BLaER1 treated with 17β-estradiol and CSF1 and Interleukin-3, amounts not matched to agents 10 nM and 100 nM (cell line): ENCODE measurements around the gene GTF3C5.
"Not testable (repeated sequence)": the region's sequence is repeated elsewhere in the genome, so short reads cannot be mapped to it uniquely, and the experiment has no call there.

Experiments used
- H3K27ac ChIP-seq, 11 experiments: shearing (Covaris generic); formaldehyde crosslinking; 2 replicates each; pipeline ENCODE4 v1.8.1; 2022
- H3K27me3 ChIP-seq, 11 experiments: shearing (Covaris generic); formaldehyde crosslinking; 2 replicates each; pipeline ENCODE4 v1.8.1; 2022
- H3K36me3 ChIP-seq, 11 experiments: shearing (Covaris generic); formaldehyde crosslinking; 2 replicates each; pipeline ENCODE4 v1.8.1; 2022
- H3K4me1 ChIP-seq, 10 experiments: shearing (Covaris generic); formaldehyde crosslinking; 2 replicates each; pipeline ENCODE4 v1.8.1; 2022
- H3K4me2 ChIP-seq, 11 experiments: shearing (Covaris generic); formaldehyde crosslinking; 2 replicates each; pipeline ENCODE4 v1.8.1; 2022
- H3K4me3 ChIP-seq, 10 experiments: shearing (Covaris generic); formaldehyde crosslinking; 2 replicates each; pipeline ENCODE4 v1.8.1; 2022
- H3K9ac ChIP-seq, 11 experiments: shearing (Covaris generic); formaldehyde crosslinking; 2 replicates each; pipeline ENCODE4 v1.8.1; 2022
- H3K9me3 ChIP-seq, 11 experiments: shearing (Covaris generic); formaldehyde crosslinking; replicated peaks in 1 of 11; 2 replicates each; pipeline ENCODE4 v1.8.1; 2022
- H4K20me1 ChIP-seq, 11 experiments: shearing (Covaris generic); formaldehyde crosslinking; 2 replicates each; pipeline ENCODE4 v1.8.1; 2022
- Cebpa-rat ChIP-seq, 11 experiments: shearing (Covaris generic); IDR thresholded peaks; 2 replicates each; pipeline ENCODE4 v1.8.1; 2022

GTF3C5 gene

DNA sequence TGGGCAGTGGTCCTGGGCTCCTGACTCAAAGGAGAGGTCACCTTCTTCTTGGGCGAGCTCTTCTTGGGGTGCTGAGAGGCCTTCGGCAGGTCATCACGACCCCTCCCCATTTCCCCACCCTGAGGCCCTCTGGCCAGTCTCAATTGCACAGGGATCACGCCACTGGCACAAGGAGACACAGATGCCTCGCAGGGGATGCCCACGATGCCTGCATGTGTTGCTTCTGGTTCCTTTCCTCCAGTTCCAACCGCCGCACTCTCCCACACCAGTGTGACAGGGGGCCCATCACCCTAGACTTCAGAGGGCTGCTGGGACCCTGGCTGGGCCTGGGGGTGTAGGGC is 32.3 kb downstream of the GTF3C5 start:
- Histone ChIP-seq H3K9ac (peak overlapping the region in 3 of 11 experiments; percentile 32 to 52 (median 43); a peak in 4 of 22 replicates), H3K4me3 (no peak overlapping the region), H3K27me3 (no peaks in the 10 kb centered on the region), H3K9me3 (no peaks in the 10 kb centered on the region), H3K27ac (peak overlapping the region in 8 of 11 experiments; percentile 5 to 54 (median 38); a peak in 9 of 22 replicates), H3K36me3 (peaks cover 2 to 34% (median 6%) of the 10 kb centered on the region in 11 experiments; a peak in 17 of 22 replicates), H4K20me1 (peaks cover 0 to 43% (median 20%) of the 10 kb centered on the region in 11 experiments; a peak in 11 of 22 replicates), H3K4me2 (peak overlapping the region in 9 of 11 experiments; percentile 38 to 82 (median 75); a peak in 18 of 22 replicates), H3K4me1 (peaks cover 33 to 67% (median 63%) of the 10 kb centered on the region in 10 experiments)
- no peak for TF ChIP-seq Cebpa-rat (IDR thresholded peaks at IDR 0.05)

DNA sequence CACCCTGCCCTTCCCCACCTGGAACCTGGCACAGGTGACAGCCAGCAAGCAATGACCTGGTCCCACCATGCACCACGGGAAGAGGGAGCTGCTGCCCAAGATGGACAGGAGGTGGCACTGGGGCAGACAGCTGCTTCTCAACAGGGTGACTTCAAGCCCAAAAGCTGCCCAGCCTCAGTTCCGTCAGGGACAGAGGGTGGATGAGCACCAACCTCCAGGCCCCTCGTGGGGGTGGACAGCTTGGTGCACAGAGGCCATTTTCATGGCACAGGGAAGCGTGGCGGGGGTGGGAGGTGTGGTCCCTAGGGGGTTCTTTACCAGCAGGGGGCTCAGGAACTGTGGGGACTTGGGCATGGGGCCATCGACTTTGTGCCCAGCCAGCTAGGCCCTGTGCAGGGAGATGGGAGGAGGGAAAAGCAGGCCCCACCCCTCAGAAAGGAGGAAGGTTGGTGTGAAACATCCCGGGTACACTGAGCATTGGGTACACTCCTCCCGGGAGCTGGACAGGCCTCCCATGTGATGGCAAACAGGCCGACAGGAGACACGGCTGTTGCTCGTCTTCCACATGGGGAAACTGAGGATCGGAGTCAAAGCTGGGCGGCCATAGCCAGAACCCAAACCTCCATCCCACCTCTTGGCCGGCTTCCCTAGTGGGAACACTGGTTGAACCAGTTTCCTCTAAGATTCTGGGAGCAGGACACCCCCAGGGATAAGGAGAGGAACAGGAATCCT is 32.9 kb downstream of the GTF3C5 start:
- Histone ChIP-seq H3K27ac (peak overlapping the region in 8 of 11 experiments; percentile 5 to 54 (median 38); a peak in 8 of 22 replicates), H3K4me2 (peak overlapping the region in 9 of 11 experiments; percentile 38 to 82 (median 75); a peak in 18 of 22 replicates), H3K9ac (peak overlapping the region in 3 of 11 experiments; percentile 32 to 52 (median 43); a peak in 4 of 22 replicates), H3K36me3 (peaks cover 0 to 29% (median under 1%) of the 10 kb centered on the region in 11 experiments; a peak in 5 of 22 replicates), H3K4me3 (no peak overlapping the region), H3K27me3 (no peaks in the 10 kb centered on the region), H3K9me3 (no peaks in the 10 kb centered on the region), H4K20me1 (peaks cover 0 to 38% (median 20%) of the 10 kb centered on the region in 11 experiments; a peak in 11 of 22 replicates), H3K4me1 (peaks cover 28 to 61% (median 57%) of the 10 kb centered on the region in 10 experiments)
- no peak for TF ChIP-seq Cebpa-rat (IDR thresholded peaks at IDR 0.05)

DNA sequence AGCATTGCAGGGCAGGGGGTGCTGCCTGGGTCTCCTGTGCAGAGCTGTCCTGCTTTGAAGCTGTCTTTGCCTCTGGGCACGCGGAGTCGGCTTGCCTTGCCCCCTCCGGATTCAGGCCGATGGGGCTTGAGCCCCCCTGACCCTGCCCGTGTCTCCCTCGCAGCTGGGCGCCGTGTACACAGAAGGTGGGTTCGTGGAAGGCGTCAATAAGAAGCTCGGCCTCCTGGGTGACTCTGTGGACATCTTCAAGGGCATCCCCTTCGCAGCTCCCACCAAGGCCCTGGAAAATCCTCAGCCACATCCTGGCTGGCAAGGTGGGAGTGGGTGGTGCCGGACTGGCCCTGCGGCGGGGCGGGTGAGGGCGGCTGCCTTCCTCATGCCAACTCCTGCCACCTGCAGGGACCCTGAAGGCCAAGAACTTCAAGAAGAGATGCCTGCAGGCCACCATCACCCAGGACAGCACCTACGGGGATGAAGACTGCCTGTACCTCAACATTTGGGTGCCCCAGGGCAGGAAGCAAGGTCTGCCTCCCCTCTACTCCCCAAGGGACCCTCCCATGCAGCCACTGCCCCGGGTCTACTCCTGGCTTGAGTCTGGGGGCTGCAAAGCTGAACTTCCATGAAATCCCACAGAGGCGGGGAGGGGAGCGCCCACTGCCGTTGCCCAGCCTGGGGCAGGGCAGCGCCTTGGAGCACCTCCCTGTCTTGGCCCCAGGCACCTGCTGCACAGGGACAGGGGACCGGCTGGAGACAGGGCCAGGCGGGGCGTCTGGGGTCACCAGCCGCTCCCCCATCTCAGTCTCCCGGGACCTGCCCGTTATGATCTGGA is 33.7 kb downstream of the GTF3C5 start:
- Histone ChIP-seq H3K4me1 (peaks cover 20 to 53% (median 50%) of the 10 kb centered on the region in 10 experiments), H3K9ac (no peak overlapping the region), H3K27me3 (no peaks in the 10 kb centered on the region), H3K36me3 (peaks cover 0 to 25% (median 0%) of the 10 kb centered on the region in 11 experiments; a peak in 3 of 22 replicates), H3K9me3 (no peaks in the 10 kb centered on the region), H4K20me1 (peaks cover 0 to 30% (median 17%) of the 10 kb centered on the region in 11 experiments; a peak in 11 of 22 replicates), H3K4me3 (no peak overlapping the region), H3K27ac (no peak overlapping the region), H3K4me2 (peak overlapping the region in 9 of 11 experiments; percentile 38 to 82 (median 75); a peak in 15 of 22 replicates)
- TF ChIP-seq Cebpa-rat (IDR thresholded peaks at IDR 0.05) = no peak

DNA sequence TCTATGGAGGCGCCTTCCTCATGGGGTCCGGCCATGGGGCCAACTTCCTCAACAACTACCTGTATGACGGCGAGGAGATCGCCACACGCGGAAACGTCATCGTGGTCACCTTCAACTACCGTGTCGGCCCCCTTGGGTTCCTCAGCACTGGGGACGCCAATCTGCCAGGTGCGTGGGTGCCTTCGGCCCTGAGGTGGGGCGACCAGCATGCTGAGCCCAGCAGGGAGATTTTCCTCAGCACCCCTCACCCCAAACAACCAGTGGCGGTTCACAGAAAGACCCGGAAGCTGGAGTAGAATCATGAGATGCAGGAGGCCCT is 34.2 kb downstream of the GTF3C5 start:
- no peaks in the 10 kb centered on the region for H3K27me3 ChIP-seq
- H3K27ac ChIP-seq = no peak overlapping the region
- no peak for TF ChIP-seq Cebpa-rat (IDR thresholded peaks at IDR 0.05)
- peaks cover 0 to 24% (median 16%) of the 10 kb centered on the region in 11 experiments; a peak in 11 of 22 replicates for H4K20me1 ChIP-seq
- peak overlapping the region in 6 of 11 experiments; percentile 68 to 82 (median 78); a peak in 9 of 22 replicates for H3K4me2 ChIP-seq
- no peak overlapping the region for H3K4me3 ChIP-seq
- H3K36me3 ChIP-seq = peaks cover 0 to 25% (median 0%) of the 10 kb centered on the region in 11 experiments; a peak in 3 of 22 replicates
- H3K4me1 ChIP-seq = peaks cover 14 to 48% (median 44%) of the 10 kb centered on the region in 10 experiments
- H3K9ac ChIP-seq = no peak overlapping the region
- no peaks in the 10 kb centered on the region for H3K9me3 ChIP-seq

DNA sequence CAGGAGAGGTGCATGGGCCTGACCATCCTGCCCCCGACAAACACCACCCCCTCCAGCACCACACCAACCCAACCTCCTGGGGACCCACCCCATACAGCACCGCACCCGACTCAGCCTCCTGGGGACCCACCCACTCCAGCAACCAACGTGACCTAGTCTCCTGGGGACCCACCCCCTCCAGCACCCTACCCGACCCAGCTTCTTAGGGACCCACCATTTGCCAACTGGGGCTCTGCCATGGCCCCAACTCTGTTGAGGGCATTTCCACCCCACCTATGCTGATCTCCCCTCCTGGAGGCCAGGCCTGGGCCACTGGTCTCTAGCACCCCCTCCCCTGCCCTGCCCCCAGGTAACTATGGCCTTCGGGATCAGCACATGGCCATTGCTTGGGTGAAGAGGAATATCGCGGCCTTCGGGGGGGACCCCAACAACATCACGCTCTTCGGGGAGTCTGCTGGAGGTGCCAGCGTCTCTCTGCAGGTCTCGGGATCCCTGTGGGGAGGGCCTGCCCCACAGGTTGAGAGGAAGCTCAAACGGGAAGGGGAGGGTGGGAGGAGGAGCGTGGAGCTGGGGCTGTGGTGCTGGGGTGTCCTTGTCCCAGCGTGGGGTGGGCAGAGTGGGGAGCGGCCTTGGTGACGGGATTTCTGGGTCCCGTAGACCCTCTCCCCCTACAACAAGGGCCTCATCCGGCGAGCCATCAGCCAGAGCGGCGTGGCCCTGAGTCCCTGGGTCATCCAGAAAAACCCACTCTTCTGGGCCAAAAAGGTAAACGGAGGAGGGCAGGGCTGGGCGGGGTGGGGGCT is 35.6 kb downstream of the GTF3C5 start:
- Histone ChIP-seq H3K4me3 (no peak overlapping the region), H3K9me3 (no peaks in the 10 kb centered on the region), H3K4me1 (peaks cover 3 to 34% (median 30%) of the 10 kb centered on the region in 10 experiments), H3K27me3 (no peaks in the 10 kb centered on the region), H3K36me3 (peaks cover 0 to 31% (median 0%) of the 10 kb centered on the region in 11 experiments; a peak in 3 of 22 replicates), H3K27ac (no peak overlapping the region), H3K9ac (no peak overlapping the region), H3K4me2 (no peak overlapping the region), H4K20me1 (peaks cover 0 to 21% (median 15%) of the 10 kb centered on the region in 11 experiments; a peak in 11 of 22 replicates)
- TF ChIP-seq Cebpa-rat (IDR thresholded peaks at IDR 0.05) = no peak

DNA sequence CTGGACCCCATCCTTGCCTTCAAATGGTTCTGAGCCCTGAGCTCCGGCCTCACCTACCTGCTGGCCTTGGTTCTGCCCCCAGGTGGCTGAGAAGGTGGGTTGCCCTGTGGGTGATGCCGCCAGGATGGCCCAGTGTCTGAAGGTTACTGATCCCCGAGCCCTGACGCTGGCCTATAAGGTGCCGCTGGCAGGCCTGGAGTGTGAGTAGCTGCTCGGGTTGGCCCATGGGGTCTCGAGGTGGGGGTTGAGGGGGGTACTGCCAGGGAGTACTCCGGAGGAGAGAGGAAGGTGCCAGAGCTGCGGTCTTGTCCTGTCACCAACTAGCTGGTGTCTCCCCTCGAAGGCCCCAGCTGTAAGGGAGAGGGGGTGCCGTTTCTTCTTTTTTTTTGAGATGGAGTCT is 36.2 kb downstream of the GTF3C5 start:
- Histone ChIP-seq H3K36me3 (peaks cover 0 to 31% (median 0%) of the 10 kb centered on the region in 11 experiments; a peak in 3 of 22 replicates), H3K27me3 (no peaks in the 10 kb centered on the region), H4K20me1 (peaks cover 0 to 21% (median 15%) of the 10 kb centered on the region in 11 experiments; a peak in 11 of 22 replicates), H3K9ac (no peak overlapping the region), H3K9me3 (no peaks in the 10 kb centered on the region), H3K4me1 (peaks cover 0 to 33% (median 29%) of the 10 kb centered on the region in 10 experiments; a peak in 18 of 20 replicates), H3K27ac (no peak overlapping the region), H3K4me2 (no peak overlapping the region), H3K4me3 (no peak overlapping the region)
- no peak for TF ChIP-seq Cebpa-rat (IDR thresholded peaks at IDR 0.05)

DNA sequence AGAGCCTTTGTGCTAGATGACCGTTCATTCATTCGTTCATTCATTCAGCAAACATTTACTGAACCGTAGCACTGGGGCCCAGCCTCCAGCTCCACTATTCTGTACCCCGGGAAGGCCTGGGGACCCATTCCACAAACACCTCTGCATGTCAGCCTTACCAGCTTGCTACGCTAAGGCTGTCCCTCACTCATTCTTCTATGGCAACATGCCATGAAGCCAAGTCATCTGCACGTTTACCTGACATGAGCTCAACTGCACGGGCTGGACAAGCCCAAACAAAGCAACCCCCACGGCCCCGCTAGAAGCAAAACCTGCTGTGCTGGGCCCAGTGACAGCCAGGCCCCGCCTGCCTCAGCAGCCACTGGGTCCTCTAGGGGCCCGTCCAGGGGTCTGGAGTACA is 37.0 kb downstream of the GTF3C5 start:
- Histone ChIP-seq H3K4me1 (peaks cover 7 to 37% (median 35%) of the 10 kb centered on the region in 10 experiments; a peak in 18 of 20 replicates), H4K20me1 (peaks cover 0 to 21% (median 15%) of the 10 kb centered on the region in 11 experiments; a peak in 11 of 22 replicates), H3K9ac (no peak overlapping the region), H3K4me3 (no peak overlapping the region), H3K9me3 (no peaks in the 10 kb centered on the region), H3K4me2 (no peak overlapping the region), H3K36me3 (peaks cover 0 to 31% (median 0%) of the 10 kb centered on the region in 11 experiments; a peak in 3 of 22 replicates), H3K27me3 (no peaks in the 10 kb centered on the region), H3K27ac (no peak overlapping the region)
- TF ChIP-seq Cebpa-rat (IDR thresholded peaks at IDR 0.05) = no peak

DNA sequence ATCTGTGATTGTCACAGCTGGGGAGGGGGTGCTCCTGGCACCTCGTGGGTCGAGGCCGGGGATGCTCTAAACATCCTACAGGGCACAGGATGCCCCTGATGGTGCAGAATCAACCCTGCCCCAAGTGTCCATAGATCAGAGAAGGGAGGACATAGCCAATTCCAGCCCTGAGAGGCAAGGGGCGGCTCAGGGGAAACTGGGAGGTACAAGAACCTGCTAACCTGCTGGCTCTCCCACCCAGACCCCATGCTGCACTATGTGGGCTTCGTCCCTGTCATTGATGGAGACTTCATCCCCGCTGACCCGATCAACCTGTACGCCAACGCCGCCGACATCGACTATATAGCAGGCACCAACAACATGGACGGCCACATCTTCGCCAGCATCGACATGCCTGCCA is 37.6 kb downstream of the GTF3C5 start:
- H3K27ac ChIP-seq = not testable (repeated sequence)
- H3K36me3 ChIP-seq = peaks cover 0 to 31% (median 0%) of the 10 kb centered on the region in 11 experiments; a peak in 3 of 22 replicates

DNA sequence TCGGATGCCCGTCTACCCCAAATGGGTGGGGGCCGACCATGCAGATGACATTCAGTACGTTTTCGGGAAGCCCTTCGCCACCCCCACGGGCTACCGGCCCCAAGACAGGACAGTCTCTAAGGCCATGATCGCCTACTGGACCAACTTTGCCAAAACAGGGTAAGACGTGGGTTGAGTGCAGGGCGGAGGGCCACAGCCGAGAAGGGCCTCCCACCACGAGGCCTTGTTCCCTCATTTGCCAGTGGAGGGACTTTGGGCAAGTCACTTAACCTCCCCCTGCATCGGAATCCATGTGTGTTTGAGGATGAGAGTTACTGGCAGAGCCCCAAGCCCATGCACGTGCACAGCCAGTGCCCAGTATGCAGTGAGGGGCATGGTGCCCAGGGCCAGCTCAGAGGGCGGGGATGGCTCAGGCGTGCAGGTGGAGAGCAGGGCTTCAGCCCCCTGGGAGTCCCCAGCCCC is 39.7 kb downstream of the GTF3C5 start:
- not testable (repeated sequence) for H3K27ac ChIP-seq, H3K27me3 ChIP-seq, H4K20me1 ChIP-seq, H3K9ac ChIP-seq, H3K4me2 ChIP-seq, H3K9me3 ChIP-seq, H3K4me3 ChIP-seq
- peaks cover 0 to 18% (median 0%) of the 10 kb centered on the region in 11 experiments; a peak in 2 of 22 replicates for H3K36me3 ChIP-seq
- H3K4me1 ChIP-seq = peaks cover 14 to 26% (median 23%) of the 10 kb centered on the region in 10 experiments

More for the DNA sequence above, 37.6 kb downstream of the GTF3C5 start:
- not testable (repeated sequence) for H3K4me3 ChIP-seq, H3K27me3 ChIP-seq, H3K9ac ChIP-seq, H3K4me2 ChIP-seq, H3K9me3 ChIP-seq
- Histone ChIP-seq H3K4me1 (peaks cover 13 to 38% (median 36%) of the 10 kb centered on the region in 10 experiments), H4K20me1 (peaks cover 0 to 17% (median 10%) of the 10 kb centered on the region in 11 experiments; a peak in 11 of 22 replicates)

DNA sequence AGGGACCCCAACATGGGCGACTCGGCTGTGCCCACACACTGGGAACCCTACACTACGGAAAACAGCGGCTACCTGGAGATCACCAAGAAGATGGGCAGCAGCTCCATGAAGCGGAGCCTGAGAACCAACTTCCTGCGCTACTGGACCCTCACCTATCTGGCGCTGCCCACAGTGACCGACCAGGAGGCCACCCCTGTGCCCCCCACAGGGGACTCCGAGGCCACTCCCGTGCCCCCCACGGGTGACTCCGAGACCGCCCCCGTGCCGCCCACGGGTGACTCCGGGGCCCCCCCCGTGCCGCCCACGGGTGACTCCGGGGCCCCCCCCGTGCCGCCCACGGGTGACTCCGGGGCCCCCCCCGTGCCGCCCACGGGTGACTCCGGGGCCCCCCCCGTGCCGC is 40.2 kb downstream of the GTF3C5 start:
- H3K4me2 ChIP-seq, H3K9ac ChIP-seq, H4K20me1 ChIP-seq, H3K27me3 ChIP-seq, H3K27ac ChIP-seq, H3K9me3 ChIP-seq, H3K4me3 ChIP-seq: not testable (repeated sequence)
- Histone ChIP-seq H3K4me1 (peaks cover 14 to 26% (median 23%) of the 10 kb centered on the region in 10 experiments), H3K36me3 (peaks cover 0 to 15% (median 0%) of the 10 kb centered on the region in 11 experiments; a peak in 2 of 22 replicates)
